COLO829 (cell line): ENCODE results near the gene MAGEL2.
A peak's percentile ranks its signal among the peaks of the same experiment; 100 is the strongest.

ENCODE experiments used
- DNase-seq: peaks from one replicate; pipeline ENCODE4 v3.0.0; 2012; ENCODE audit warnings: low spot score

MAGEL2 gene

DNA sequence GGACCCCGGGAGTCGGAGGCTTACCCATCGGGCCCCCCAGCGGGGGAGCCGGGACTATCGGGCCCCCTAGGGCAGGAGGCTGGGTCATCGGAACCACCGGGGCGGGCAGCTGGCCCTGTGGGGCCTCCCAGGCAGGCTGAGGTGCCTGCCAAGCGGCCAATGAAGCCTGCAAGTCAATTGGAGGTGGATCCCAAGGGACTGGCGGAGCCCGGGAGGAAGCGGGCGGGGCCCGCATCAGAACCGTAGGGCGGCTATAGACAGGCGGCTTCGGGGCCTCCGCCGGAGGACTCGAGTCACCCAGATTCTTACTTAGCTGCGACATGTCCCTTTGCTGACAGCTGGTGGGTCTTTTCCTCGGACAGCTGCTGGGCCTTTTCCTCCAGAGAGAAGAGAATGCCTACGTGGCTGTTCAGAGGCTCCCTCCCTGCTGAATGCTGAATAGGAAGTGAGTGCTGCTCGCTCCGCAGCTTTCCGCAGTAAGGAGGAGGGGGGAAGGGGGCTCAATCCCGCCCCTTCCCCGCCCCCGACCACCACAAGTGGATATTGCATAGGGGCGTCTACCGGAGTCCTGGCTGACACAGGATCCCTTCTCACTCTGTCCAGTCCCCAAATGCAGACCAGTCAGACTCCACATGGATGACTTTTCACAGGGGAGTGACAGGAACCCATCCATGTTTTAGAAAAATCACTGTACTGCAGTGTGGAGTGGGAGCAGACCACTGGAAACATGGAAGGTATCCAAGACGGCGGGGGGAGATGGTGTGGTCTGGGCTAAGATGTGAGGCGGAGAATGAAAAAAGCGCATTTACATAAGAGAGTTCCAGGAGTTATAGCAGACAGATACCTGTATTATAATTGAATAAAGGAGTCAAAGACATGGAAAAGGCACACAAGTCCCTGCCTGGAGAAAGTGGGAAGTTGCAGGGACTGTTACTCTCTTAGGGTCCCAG, at the start of gene MAGEL2:
Gene MAGEL2 (minus strand): TSS at position 447 of the 950 bp plus-strand sequence. CDS start 125 bp downstream, at position 322.
- DNase-seq = no peak

DNA sequence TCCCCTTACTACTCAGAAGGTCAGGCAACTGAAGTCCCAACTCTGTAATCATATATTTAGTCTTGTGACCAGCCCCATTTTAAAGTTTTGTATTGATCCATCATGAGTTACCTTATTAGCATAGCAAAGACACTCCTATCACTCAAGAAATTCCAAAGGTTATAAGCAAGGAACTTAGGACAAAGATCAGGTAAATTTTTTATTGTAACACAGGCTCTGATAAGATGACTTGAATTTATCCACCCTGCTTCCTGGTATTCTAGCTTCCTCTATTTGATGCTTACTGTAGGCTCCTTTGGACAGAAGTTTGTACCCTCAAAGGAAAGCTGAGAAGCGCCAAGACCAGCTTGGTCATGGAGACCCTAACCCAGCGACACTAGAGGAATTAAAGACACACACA, 47.6 kb upstream of the MAGEL2 start:
- DNase-seq = no peak

DNA sequence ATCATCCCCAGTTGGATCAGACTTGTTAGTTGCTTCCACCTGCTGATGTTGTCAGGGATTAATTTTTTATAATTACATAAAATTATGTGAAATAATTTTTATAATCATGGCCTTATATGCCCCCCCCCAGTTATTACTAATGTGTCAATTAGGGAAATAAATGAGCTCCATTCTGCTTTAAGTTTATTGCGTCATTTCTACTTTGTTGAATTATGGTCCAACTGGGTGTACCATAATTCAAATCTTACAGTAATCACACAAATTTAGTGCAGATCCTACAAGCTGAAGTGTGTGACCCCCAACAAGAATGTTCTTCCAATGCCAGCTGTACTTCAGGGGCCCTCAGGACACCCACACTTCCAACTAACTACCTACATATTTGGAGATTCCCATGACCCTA, 46.9 kb upstream of the MAGEL2 start:
- DNase-seq = no peak

DNA sequence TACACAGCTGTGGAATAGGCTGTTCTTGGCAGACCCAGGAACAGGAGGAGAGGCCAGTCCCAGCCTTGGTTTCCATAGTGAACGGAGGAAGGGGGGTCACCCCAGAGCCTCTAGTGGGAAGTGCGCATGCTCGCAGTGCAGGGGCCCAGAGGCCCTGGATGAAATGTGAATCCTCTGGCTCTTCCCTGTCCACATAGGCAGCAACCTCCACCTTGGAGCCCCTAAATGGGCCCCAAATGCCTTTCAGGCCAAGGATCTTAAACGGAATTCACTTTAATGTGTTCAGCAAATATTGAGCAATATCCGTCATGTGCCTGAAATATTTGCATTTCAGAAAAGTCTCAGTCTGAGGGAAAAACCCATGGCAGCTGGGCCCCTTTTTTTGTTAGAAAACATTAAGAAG, 42.8 kb upstream of the MAGEL2 start:
- no peak for DNase-seq

DNA sequence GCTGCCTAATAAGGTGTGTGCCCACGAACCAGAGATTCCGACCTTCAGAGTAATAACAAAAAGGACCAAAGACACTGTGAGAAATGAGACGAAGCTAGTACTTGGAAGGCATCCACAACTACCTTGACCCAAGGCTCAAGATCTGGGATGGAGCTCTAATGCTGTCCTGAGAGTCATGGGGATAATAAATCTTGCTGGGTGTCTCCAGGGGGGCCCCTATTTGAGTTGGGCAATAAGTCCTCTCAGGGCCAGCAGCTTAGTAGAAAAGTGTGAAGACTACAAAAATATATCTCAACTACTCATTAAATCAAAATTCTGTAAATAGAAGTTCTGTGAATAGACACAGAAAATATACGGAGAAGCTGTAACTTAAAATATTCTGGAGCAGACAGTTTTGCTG, 42.3 kb upstream of the MAGEL2 start:
- DNase-seq = no peak

DNA sequence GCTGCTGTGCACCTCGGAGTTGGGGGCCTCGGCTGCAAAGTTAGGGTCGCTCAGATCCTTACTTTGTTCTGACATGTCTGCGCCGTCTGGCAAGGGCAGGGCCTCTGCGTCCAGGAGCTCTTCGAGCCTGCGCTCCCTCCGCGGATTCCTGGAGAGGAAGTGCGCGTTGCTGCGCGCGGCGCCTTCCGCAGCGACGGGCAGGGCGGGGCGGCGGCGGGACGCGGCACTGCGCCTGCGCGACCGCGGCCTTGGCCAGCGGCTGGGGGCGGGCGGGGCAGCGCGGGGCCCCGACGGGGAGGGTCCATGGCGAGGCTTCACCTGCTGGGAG, 39.4 kb upstream of the MAGEL2 start, which contains the start of gene NDN:
Gene NDN (minus strand): TSS at position 163 of the 328 bp plus-strand sequence. CDS start 88 bp downstream, at position 75.
- peak; percentile 72 for DNase-seq

DNA sequence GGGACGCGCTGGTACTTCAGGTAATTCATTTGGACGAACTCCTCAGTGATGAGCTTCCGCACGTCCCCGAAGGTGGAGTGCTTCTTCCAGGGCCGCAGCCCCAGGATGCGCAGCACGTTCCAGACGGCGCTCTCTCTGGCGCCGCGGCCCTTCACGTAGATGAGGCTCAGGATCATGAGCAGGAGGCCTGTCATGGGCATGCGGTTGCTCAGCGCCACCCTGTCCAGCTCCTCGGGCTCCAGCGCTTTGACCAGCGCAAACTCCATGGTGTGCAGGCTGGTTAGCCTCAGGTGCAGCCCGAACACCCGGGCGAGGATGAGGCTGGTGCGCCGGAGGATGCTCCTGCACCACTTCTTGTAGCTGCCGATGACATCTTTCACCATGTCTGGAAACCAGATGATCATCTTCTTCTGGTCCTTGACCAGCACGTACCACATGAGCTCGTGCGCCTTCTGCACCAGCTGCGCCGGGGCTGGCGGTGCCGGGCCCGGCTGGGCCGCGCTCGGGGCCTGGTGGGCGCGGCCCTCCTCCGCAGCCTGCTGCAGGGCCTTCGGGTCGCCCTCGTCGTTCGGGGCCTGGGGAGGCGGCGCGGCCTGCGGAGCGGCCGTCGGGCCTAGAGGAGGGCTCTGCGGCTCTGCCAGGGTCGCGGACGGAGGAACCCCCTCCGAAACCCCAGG, 38.9 kb upstream of the MAGEL2 start:
- DNase-seq = no peak

DNA sequence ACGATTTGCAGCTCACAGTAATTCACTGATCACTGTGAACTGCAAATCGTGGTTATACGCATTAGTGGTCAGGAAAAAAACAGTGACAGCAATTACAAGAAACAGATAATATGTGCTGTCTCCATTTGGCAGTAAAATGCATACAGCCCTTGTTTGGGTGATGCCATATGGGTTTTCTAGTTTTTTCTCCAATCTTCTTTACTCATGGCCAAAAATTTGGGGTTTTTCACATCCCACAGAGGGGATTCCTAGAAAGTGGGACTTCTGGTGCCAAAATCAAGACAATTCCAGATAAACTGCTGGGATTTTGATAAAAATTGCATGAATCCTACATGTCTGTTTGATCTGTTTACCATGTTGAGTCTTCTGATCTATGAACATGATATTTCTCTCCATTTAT, 23.8 kb upstream of the MAGEL2 start:
- DNase-seq = no peak

DNA sequence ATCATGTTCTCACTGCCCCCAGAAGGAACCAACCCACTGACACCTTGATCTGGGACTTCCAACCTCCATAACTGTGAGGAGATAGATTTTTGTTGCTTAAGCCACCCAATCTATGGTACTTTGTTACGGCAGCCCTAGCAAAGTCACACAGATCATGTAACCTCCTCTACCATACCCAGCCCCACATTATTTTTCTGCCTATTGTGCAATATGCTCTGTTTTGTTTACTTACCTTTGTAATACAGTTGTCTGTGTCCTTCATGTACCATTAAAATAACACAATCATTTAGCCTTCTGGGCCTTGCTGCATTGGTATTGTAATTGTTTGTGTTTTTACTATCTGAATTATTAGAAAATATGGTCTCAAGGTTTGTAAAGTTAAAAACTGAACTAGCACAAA, 23.3 kb upstream of the MAGEL2 start:
- no peak for DNase-seq

DNA sequence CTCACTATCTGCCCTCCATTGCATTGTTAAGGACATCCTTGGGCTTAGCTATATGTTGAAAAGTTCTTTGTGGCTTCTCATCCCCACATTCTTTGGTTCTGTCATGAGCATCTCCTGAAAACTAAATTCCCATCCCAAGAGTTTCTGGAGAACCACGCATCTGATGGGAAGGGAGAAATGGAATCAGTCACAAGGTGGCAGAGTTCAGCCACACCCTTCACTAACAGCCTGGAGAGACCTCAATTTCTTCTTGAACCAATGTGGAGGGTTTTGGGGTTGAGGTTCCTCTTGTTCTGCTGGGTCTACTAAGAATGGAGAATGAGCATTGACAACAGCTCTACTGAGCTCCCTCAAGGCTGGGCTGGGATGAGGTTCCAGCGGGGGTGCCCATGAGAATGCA, 15.6 kb upstream of the MAGEL2 start:
- DNase-seq = no peak

DNA sequence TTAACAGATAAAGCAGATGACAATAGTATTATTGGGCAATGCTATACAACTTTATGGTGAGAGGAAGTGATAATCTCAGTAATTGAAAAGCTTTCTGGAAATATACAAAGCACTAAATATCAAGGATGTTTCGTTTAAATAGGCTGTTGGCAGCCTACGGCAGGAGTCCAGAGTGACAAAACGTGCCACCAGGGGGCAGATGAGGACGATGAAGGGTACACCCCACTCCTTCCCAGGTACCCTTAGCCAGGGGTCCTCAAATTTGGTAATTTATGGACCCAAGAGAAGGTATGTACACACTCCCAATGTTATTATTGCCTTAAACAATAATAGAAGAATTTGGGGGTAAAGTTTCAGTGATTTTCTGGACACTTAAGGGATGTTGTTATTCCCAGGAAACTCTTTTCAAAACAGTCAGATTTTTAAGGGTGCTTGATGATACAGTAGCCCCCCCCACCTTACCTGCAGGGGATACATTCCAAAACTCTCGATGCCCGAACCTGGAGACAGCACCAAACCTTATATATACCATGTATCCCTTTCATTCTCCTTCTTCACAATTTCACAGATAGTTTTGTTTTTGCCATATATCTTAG, 1.4 kb upstream of the MAGEL2 start:
- DNase-seq = no peak

DNA sequence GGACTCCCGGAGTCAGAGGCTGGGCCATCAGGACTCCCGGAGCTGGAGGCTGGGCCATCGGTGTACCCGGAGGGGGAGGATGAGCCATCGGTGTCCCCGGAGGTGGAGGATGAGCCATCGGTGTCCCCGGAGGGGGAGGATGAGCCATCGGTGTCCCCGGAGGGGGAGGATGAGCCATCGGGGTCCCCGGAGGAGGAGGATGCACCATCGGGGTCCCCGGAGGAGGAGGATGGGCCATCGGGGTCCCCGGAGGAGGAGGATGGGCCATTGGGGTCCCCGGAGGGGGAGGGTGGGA, 719 bp downstream of the MAGEL2 start:
- no peak for DNase-seq

DNA sequence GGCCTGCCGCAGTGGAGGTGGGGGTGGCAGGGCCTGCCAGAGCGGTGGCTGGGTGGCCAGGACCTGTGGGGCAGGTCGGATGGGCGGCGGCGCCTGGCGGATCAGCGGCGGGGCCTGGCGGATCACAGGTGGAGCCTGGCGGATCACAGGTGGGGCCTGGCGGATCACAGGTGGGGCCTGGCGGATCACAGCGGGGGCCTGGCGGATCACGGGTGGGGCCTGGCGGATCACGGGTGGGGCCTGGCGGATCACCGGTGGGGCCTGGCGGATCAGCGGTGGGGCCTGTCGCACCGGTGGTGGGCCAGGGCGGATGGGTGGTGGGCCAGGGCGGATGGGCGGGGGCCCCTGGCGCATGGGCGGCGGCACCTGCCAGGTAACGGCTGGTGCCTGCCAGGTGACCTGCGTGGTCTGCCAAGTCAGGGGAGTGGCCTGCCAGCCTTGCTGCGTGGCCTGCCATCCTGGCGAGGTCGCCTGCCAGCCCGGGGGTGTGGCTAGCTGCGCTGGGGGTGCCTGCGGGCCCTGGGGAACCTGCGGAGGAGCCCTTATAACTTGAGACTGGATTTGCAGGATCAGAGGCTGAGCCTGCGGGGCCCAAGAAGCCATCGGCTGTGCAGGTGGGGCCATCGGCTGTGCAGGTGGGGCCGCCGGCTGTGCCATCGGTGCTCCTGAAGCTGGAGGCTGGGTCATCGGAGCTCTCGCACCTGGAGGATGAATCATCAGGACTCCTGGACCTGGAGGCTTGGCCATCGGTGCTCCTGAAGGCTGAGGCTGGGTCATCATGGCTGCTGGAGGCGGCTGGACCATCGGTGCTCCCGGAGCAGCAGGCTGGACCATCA, 1.3 kb downstream of the MAGEL2 start:
- no peak for DNase-seq

DNA sequence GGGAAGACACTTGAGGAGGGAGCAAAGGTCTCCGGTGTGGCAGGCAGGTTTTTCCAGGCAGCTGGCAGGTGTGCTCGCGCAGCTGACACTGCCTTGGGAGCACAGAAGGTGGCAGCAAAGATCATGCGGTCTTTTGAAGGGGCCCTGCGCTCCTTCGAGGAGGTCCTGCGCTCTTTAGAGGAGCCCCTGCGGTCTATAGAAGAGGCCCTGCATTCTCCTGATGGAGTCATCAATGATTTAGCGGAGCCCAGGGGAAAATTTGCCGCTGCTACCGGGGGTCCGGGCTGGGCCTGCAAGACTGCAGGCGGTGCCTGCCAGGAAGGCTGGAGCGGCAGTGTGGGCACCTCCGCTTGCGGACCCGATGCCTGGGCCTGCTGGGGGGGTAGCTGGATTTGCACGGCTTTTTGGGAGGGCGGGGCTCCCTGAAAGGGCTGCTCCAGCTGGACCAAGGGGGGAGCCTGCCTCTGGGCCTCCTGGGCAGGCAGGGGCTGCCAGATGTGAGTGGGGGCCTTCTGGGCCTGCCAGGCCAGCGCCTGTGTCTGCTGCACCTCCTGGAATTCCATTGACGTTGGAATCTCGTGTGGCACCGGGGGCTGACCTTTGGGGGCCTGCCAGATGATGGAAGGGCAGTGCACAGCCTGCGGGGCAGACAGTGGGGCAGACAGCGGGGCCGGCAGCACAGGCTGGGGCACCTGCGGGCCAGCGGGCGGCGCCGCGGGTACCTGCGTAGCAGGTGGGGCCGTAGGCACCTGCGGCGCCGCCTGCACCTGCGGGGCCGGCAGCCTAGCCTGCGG, 2.1 kb downstream of the MAGEL2 start:
- DNase-seq = no peak

DNA sequence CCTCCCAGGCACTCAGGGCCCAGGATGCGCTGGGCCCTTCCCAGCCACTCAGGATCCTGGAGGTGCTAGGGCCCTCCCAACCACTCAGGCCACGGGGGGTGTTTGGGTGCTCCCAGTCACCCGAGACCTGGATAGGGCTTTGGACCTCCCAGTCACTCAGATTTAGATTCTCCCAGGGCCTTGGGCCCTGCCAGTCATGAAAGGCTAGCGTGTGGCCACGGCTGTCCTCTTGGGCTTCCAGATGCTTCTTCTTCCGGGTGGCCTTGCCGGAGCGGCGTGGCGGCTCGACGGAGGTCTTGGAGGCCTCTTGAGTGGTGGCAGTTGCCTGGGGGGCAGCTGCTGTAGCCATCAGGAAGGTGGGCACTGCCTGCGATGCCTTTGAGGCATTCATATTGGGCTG, 2.8 kb downstream of the MAGEL2 start:
- DNase-seq = no peak

DNA sequence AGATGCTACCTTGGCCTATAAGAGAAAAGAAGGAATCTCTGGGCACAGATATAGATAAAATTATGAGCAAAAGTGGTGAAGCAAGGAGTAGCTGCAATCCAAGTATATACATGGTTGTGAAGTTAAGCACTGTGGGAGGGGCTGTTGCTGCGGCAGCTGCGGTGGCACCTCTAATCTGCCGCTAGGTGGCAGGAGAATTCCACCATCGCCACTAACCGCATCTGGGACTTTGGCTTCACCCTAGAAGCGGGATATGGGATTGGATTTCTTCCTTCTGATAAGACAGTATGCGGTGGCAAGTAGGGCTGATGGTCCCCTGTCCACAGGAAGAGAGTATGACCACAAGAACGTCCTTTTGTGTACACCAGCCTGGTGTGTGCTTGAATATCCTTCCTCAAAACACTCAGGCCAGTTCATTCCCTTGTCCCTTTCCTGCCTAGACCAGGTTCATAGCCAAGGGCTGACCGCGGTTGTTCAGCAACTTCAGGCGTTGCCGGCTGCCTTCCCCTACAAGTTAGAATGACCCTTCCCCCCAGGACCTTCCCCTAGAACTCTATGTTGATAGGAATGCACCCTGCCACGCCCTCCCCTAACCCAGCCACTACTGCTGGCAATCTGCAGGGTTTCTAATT, 5.1 kb downstream of the MAGEL2 start:
- DNase-seq = peak; percentile 82

DNA sequence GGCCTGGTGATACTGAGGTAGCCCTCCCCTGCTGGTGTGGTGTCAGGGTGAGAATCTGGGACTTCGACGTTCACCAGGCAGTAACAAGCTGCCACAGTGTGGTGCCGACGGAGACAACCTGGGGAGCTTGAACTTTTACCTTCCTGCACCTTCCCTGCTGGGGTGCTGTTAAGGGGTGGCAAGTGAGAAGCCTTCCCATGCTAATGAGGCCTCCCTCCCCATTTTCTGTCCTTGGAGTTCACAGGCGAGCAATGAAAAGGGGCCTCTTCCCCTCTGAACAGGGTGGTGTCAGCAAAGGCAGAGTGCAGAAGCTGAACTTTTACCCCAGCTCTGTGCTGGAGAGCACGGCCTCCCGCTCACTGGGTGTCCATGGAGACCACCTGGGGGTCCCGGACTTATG, 13.5 kb downstream of the MAGEL2 start:
- DNase-seq = no peak

DNA sequence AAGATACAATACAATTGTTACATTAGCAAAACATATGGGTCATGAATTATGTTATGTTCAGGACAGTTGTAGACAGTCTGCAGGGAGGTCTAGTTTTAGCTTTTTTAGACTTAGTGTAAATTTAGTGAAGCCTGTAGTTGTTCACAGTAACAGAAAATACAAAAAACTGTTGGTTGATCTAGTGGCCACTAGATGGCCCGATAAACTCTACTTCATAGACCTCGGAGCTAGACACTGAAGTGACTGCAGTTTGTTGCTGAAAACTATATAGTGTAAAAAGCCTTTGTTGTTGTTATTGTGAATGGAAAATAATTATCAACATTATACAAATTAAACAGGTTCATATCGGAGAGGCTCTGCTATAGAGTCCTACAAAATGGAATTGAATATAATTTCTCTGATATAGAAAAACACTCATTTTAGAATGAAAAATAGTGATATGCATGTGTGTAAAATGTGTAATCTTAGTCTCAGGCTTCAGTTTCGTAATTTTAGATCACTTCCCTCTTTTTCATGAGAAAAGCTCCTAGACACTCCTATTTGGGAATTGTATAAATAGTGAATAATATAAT, 18.3 kb downstream of the MAGEL2 start:
- DNase-seq = peak; percentile 66

DNA sequence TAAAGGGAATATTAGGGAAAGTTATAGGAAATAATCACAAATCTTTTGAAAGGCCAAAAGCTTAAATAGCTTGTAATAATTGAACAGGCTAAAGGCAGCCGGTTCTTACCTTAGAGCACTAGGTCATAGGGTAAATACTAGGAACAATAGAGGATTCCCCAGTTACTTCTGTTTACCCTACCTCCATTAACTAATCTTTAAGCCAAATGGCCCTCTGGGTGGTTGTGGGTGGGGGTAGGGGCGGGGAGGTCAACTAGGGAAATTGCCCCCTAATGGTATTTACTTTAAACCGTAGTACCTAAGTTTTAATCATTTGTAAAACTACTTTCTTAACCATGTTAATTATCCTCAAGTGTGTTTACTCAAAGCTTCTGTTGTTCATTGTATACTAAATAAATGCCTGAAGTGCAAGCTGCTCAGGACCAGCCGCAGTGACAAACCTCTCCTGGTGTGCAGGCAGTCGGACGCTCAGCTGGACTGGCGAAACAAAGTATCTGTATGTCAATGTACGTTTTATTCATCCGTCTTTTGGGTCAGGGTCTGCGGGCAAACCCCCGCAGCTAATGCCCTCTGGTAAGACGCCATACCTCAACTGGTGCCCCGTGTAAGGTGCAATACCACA, 18.9 kb downstream of the MAGEL2 start:
- DNase-seq = no peak

DNA sequence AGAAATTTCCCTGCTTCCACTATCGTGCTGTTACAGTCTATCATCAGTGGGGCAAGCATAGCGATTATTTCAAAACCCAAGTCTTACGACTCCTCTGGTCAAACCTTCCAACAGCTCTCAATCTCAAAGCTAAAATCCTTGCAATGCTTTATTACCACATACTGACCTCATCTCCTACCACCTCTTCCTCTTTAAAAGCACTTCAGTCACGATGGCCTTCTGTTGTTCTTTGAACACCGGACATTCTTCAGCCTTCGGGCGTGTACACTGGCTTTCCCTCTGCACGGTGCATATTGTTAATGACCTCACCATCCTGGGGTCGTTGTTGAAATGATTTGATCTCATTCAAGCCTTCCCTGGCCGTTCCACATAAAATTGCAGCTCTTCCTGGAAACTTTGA, 31.1 kb downstream of the MAGEL2 start:
- peak; percentile 24 for DNase-seq
